NOMO-1 treated with DMSO at 0.1 percent for 48 hours (cell line): ENCODE measurements around the gene COQ10B.
"Not testable (repeated sequence)": the region's sequence is repeated elsewhere in the genome, so short reads cannot be mapped to it uniquely, and the experiment has no call there.

ENCODE experiments used
- DNase-seq: peaks from one replicate; lab custom pipeline; 2025; ENCODE audit not compliant: unreplicated experiment; lab: John Stamatoyannopoulos, UW

Gene COQ10B

DNA sequence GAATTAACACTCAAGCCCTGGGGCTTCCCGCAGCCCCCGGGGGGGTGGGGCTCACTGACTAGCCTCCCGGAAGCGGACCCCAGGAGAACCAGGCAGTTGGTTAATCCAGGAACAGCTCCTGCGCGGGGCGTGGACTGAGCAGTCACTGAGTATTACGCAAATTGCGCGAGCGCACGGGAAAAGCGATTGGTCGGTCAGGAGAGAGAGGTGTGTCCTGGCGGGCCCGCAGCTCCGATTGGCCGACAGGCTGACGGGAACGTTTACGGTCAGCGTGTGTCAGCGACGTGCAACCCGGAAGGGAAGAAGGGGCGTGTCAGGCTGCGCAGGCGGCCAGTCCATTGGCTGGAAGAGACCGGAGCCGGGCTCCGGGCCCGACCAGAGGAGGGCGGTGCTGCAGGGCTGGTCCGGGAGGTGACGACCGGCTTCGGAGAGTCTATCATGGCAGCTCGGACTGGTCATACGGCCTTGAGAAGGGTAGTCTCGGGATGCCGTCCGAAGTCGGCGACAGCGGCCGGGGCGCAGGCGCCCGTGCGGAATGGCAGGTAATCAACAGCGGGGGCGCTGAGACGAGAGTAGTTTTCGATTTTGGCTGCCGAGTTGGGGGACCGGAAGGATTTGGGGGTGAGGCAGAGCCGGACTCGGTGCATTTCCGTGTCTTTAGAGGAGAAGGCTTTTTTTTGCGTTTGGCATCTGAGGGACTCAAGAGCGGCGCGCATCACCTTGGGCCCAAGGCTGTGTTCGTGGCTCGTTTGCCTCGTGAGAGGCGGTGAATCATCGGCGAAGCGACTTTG lies at the start of gene COQ10B:
TSS of gene COQ10B (plus strand) at position 430 of the 791 bp plus-strand sequence. CDS start at position 439, 9 bp downstream.
- DNase-seq = peak; percentile 99

GRCh38 chr2:197405582-197405981 lies 47.8 kb upstream of the COQ10B start:
- no peak for DNase-seq

DNA sequence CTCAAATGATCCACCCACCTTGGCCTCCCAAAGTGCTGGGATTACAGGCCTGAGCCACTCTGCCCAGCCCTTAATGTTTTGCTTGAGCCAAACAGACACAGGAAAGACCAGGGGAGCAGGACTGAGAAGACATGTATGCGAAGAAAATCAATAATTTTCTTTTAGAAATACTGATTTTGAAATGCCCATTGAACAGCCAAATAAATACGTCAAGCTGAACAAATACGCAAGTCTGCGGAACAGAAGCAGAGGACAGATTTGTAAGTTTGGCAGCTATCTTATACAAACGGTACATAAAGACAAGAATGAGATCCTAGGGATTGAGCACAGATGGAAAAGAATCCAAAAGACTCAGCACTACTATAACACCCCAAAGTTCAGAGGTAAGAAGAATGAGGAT lies 39.3 kb upstream of the COQ10B start:
- no peak for DNase-seq

DNA sequence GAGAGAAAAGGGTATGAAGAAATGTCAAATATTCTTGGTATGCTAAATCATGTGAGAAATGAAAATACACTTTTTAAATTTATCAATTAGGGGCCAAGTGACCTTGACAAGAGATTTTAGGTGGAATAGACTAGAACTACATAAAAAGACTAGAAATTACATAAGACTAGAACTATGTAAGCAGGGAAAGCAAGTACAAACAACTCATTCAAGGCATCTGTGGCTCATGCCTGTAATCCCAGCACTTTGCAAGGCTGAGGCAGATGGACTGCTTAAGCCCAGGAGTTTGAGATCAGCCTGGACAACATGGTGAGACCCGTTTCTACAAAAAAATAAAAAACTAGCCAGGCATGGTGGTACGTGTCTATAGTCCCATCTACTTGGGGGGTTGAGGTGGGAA lies 38.8 kb upstream of the COQ10B start:
- no peak for DNase-seq

DNA sequence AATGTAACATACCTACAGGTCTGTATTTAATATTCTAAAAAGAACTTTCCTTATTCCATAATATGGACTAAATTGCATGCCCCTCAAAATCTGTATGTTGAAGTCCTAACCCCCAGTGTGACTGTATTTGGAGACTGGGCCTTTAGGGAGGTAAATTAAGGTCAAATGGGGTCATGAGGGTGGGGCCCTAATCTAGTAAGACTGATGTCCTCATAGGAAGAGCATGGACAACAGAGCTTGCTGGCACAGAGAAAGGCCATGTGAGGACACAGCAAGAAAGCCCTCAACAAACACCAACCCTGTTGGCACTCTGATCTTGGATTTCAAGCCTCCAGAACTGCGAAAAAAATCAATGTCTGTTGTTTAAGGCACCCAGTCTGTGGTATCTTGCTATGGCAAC lies 37.1 kb upstream of the COQ10B start:
- DNase-seq = no peak

DNA sequence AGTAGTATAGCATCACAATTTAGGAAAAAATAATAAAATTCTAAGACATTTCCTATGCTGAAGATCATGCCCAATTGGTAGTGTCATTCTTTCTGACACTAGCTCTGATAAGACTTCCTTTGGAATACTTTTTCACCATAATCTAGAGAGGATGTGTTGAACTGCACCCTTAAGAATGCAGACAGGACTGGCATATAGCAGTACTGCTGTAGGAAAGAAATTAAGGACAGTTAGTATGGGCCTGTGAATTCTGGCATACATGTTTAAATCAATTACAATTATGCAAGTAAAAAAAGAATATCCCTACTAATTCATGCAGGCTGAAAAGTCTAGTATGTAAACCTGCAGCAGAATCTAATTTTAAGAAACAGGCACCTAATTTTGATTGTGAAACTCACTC lies 33.9 kb upstream of the COQ10B start:
- DNase-seq = no peak

DNA sequence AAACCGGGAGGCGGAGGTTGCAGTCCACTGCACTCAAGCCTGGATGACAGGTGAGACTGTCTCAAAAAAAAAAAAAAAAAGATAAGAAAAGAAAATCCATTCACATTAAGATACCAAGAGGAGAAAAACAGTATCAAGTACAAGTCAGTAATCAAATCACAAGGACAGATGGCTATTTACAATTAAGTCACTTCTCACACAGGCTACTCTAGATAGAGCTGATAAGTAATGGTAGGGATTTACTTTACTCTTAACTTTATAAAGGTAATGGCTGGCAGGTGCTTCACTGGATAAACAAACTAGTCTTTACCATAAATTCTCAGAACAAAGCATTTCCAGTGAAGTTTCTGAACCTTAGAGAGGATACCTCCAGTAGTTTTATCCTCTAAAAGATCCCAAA lies 30.0 kb upstream of the COQ10B start:
- DNase-seq = no peak

- no peak for DNase-seq
Measured at GRCh38 chr2:197425550-197425949, 27.8 kb upstream of the COQ10B start.

DNA sequence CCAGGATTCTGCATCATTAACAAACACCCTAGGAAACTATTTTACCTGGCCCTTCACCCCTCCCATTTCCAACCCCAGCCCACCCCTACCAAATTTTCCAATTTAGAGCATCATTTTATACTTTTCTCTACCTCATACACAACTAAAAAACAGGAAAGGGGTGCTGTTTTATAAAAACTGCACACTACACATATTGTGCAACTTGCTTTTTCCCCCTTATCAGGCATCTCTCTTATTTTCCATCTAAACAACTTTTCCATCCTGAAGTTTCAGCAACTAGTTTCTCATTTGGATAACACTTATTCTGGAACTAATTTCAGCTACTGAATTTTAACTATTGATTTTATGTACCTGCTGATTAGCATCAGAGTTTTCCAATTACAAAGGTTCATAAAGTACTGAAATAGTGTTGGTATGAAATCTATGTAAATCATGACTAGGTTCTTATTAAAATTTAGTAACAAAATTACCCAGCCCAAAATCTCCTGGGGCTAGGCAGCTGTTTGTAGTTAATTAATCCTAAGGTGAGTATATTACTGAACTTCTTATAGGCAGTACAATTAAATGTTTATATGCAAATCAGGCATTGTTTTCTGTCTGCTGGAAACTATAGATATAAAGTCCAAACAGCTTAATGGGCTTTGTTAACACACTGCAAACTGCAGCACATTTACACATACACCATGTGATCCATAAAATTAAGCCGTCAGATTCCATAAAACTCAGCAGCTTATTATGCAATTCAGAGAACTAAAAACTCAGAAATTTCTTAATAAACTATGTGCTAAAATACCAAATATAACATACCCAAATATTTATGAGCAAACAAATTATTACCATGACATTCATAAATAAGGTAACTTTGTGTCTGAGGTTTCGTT lies 26.4 kb upstream of the COQ10B start:
- no peak for DNase-seq

DNA sequence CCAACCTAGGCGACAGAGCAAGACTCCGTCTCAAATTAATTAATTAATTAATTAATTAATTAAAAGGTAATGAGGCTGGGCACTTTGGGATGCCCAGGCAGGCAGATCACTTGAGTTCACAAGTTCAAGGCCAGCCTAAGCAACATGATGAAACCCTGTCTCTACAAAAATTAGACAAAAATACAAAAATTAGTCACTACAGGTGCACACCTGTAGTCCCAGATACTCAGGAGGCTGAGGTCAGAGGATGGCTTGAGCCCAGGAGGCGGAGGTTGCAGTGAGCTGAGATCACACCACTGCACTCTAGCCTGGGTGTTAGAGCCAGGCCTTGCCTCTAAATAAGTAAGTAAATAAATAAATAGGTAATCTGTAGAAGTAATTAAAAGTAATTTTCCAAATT lies 25.4 kb upstream of the COQ10B start:
- DNase-seq = no peak

- no peak for DNase-seq
Measured at GRCh38 chr2:197431858-197432257, 21.5 kb upstream of the COQ10B start.

DNA sequence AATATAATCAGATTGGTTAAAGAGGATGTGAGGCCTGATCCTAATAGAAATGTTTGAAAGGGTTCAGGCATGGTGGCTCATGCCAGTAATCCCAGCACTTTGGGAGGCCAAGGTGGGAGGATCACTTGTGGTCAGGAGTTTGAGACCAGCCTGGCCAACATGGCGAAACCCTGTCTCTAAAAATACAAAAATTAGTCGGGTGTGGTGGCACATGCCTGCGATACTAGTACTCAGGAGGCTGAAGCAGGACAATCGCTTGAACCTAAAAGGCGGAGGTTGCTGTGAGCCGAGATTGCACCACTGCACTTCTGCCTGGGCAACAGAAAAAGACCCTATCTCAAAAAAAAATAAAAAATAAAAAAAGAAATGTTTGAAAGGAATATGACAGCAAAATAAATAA lies 20.8 kb upstream of the COQ10B start:
- not testable (repeated sequence) for DNase-seq

DNA sequence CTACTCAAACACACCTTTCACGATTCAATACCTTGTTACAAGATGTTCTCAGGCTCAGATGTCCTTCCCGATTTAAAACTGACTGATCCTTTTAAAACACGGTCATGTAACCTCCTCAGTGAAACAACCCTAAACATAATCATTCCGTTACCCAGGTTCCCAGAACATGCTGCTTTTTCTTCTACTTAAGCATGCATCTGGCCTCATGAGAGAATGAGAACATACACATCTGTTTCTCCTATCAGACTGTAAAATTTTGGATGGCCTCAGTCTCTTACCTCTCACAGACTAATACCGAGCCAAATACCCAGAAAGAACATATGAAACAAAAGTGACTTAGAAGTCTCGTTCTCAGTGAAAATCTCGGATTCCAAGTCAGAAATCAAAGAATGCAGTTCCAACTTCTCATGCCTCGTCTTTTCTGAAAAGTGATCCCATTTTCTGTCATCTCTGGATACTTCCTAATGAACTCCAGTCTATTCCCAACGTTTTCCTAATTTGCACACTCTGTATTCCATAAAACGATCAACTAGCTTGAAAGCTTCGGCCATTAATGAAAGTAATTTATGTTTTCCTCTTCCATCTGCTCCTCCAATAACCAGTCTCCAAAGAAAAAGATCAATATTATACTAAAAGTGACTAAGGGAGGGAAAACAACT lies 19.4 kb upstream of the COQ10B start:
- DNase-seq = no peak

DNA sequence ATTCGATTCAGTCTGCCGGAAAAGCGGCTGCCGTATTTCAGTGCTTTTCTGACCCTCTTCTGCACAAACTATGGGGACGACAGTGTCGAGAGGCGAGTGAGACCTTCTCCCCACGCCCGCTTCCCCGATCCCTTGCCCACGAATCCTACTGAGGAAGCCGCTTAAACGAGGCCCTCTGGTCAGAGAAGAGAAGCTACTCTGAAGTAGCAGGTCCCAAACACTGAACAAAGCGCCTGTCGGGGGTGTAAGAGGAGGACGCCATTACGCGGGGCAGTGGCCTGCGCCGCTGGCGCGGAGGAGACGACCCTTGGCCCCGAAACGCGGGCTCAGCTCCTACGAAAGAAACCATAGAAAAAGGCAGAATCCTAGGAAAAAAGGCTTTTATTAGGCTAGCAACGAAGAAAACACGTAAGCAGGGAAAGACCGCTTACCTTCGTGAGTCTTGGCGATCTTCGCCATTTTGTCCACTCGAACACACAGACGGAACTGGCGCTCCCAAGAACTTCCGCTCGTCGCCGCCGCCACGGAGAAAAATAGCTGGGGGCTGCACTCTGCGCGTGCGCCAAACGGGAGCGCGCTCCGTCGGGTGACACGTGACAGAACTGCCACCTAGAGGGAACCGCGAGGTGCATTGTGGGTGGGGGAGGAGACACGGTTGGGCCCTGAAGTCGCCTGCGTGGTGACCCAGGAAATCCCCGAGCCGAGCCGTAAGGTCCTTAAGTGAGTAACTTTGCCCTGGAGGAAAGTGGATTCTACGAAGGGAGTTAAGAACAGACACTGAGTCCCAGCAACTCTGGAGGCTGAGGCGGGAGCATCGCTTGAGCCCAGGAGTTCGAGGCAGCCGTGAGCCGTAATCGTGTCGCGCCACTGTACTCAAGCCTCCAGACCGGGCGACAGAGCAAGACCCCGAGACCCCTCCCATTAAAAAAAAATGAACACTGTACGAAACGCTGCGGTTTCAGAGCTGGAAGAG lies 18.5 kb upstream of the COQ10B start, which contains the start of gene SF3B1:
TSS of gene SF3B1 (minus strand) at position 488 of the 973 bp plus-strand sequence. CDS start at position 459, 29 bp downstream.
- peak; percentile 97 for DNase-seq

DNA sequence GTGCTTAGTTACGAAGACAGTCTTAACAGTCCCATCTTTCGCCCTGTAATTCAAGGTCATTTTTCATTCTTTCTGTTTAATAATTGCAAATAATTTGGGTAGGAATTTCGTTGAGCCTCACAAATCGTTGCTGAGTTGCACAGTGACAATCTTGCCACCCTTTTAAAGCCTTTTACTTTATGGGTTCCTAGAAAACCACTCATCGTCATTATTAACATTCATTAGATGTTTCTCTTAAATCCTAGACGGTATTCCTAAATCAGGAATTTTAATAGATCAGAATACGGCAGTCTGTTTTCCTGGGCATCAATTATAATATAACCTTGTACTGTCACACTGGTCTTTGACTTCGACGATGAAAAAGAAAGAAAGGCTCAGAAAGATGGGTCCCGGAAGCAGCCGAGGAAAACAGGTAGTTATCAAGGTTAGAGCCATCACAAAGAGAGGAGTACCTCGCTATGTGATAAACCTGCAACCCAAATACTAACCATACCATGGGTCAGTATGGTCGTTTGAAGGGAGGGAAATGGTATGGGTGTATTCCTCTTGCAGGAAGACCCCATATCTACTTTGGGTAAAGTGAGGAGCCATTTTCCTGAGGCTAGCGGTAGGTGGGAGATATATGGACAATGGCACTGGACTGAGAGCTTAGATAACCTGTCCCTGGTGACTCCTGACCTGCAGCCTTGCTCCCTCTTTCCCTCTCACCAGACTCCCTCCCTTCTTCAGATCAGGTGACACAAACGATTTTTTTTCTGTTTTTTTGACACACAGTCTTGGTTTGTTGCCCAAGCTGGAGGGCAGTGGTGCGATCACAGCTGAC lies 17.5 kb upstream of the COQ10B start:
- DNase-seq = no peak

DNA sequence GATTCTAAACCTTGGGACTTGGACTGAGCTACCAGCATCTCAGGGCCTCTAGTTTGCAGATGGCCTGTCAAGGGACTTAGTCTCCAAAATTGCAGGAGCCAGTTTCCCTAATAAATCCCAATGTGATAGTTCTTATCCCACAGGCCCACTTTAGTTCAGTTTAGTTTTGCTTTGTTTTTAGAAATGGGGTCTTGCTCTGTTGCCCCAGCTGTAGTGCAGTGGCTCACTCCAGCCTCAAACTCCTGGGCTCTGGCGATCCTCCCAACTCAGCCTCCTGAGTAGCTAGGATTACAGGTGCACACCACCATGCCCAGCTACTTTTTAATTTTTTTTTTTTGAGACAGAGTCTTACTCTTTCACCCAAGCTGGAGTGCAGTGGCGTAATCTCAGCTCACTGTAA lies 16.0 kb upstream of the COQ10B start:
- DNase-seq = no peak

- DNase-seq = no peak
Measured at GRCh38 chr2:197442857-197443256, 10.5 kb upstream of the COQ10B start.

GRCh38 chr2:197445746-197446145 lies 7.6 kb upstream of the COQ10B start:
- DNase-seq = no peak

DNA sequence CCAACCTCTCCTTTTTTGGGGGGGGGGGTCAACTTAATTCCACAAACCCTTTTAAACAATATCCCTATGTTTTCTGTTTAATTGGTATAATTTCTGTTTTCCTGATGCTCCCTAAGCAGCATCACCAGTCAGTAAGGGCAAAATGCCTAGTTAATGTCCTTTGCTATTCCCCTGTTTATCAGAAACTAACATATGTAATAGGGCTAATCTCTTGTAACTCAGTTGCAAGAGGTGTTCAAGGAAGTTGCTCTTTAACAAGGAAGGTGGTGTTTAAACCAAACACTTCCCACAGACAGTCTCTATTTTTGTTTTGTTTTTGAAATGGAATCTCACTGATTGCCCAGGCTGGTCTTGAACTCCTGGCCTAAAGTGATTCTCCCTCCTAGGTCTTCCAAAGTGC lies 6.5 kb upstream of the COQ10B start:
- DNase-seq = no peak
